Embryonic facial prominence (tissue), 1 donor: ENCODE results near the gene EFCAB11.

ENCODE experiments used
- DNase-seq: peaks from one replicate; pipeline ENCODE4 v3.0.0-alpha.2; 2016; ENCODE audit errors: extremely low spot score

EFCAB11 gene

DNA sequence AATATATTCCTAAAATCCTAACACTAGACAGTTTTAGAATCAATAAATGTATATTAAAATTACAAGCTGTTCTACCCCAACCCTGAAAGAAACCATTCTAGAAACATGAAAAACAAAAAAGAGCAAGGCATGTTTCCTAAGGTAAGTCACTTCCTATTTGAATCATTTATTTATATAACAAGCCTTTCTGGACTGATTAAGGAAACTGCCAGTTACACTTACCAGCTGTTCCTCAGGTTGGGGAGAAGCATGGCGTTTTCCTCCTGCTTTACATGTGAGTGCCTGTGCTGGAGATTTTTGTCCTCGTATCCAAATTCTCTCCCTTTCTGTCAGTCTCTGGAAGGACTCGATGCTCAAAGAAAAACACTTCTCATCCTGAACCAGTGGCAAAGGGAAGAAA, 183.3 kb downstream of the EFCAB11 start:
- no peak for DNase-seq

- DNase-seq, result no peak
Observed at GRCh38 chr14:89767861-89768268, 186.7 kb downstream of the EFCAB11 start.

- no peak for DNase-seq
Observed at GRCh38 chr14:89767131-89767530, 187.4 kb downstream of the EFCAB11 start.

DNA sequence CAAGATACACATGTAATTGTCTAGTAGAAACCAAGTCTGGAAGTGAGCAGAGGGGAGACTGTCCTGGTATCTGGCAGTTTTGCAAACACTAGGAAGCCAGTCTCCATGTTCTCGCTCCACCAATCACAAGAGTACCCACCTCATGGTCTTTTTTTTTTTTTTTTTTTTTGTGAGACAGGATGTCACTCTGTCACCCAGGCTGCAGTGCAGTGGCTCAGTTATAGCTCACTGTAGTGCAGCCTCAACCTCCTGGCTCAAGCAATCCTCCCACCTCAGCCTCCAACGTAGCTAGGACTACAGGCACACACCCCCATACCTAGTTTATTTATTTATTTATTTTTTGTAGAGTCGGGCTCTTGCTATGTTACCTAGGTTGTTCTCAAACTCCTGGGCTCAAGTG, 189.2 kb downstream of the EFCAB11 start:
- DNase-seq, result no peak

DNA sequence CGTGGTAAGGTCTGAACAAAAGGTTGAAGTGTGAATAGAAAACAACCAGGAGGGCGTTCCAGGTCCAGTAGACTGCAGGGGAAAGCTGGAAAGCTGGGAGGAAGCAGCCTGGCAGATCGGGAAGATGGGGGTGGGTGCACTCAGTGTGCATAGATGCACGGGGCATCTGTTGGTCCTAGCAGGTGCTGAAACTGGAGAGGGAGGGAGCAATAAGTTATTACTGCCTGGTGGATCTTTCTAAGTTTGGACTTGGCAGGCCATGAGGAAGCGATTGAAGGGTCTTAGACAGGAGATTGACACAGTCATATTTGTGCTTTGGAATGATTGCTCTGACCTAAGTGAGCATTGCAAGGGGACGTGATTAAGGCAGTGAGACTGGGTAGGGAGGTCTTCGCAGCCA, 194.4 kb downstream of the EFCAB11 start:
- DNase-seq, result no peak

DNA sequence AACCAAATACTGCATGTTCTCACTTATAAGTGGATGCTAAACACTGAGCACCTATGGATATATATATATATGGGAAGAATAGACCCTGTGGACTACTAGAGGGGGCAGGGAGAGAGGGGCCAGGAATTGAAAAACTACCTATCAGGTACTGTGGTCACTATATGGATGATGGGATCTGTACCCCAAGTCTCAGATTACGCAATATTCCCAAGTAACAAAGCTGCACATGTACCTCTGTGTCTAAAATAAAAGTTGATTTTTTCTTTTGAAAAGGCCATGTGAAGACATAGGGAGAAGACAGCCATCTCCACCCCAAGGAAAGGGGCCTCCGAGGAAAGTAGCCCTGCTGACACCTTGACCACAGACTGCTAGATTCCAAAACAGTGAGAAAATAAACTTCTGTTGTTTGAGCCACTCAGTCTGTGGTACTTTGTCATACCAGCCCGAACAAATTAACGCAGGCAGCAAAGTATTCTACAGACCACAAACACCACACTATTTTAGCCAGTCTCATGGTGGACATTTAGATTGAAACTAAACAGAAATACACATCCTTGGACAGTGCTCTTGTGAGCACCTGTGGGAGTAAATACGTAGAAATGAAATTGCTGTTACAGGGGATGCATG, 197.1 kb downstream of the EFCAB11 start:
- no peak for DNase-seq

- no peak for DNase-seq
Observed at GRCh38 chr14:89755816-89756215, 198.7 kb downstream of the EFCAB11 start.

GRCh38 chr14:89753828-89754412, 200.6 kb downstream of the EFCAB11 start:
- no peak for DNase-seq

DNA sequence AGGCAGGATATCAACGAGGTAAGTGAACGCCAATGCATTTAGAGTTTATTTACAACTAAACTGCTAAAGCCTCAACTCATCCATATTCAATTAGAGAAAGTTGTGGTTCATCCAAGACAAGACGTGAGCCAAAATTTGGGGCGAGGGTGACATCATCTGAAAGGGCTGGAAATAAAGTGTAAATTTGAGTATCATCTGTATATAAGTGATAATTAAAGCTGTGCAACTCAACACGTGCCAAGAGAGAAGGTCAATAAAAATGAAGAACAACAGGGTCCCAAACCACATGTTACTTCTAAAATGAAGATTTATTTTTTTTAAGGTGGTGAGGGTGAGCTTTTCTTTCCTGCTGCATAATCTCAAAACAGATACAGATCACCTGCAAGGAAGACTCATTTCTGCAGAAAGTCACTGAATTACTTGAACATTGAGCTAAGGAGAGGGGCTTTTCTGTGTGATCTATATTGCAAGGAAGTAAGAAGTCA, 203.6 kb downstream of the EFCAB11 start:
- no peak for DNase-seq

DNA sequence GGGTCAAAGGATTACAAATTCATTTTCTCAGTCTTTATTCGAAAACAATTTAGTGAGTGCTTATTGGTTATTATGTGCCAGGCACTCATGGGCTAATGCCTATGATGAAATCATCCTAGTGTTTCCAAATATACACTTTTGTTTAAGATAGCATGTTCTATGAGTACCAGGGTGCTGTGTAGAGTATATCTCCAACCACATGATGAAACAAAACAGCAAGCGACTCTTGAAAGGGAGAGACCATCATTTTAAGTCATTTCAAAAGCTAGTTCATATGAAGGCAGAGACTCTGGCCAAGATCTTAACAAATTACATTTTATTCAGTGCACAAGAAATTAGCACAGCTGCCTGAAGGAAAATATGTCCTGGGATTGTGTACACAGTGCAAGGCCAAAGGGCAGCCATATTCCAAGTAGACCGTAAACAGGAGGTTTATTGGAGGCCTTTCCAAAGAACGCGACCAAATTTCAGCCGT, 204.2 kb downstream of the EFCAB11 start:
- no peak for DNase-seq

DNA sequence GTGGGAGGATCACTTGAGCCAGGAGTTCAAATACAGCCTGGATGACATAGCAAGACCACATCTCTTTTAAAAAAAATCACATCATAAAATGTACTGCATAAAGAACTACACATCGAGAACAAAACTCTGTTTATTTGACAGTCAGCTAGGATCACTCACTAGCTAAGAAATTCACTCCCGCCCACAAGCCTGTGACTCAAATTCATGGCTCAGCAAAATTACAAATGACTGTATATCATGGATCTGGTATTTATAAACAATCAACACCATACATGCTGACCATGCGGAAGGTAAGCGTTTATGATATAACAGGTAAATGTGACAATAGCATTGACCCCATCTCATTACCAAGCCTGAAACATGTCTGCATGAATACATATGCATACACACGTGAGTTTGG, 206.5 kb downstream of the EFCAB11 start:
- DNase-seq, result no peak

GRCh38 chr14:89747126-89747525, 207.4 kb downstream of the EFCAB11 start:
- DNase-seq, result no peak

- DNase-seq, result no peak
Observed at GRCh38 chr14:89746654-89747053, 207.9 kb downstream of the EFCAB11 start.

DNA sequence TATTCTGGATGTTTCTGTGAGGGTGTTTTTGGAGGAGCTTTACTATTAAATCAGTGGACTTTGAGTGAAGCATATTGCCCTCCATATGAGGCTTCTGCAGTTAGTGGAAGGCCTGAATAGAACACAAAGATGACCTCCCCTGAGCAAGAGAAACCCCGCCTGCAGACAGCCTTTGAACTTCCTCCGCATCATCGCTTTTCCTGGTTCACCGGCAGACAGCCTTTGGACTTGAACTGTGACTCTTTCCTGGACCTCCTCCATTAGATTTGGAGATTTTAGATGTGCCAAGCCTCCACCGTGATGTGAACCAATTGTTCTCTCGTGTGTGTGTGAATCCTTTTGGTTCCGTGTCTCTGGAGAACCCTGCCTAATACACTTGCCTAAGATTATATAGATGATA, 208.4 kb downstream of the EFCAB11 start:
- DNase-seq, result no peak
